ENCODE data around the gene EYA2.

DNA sequence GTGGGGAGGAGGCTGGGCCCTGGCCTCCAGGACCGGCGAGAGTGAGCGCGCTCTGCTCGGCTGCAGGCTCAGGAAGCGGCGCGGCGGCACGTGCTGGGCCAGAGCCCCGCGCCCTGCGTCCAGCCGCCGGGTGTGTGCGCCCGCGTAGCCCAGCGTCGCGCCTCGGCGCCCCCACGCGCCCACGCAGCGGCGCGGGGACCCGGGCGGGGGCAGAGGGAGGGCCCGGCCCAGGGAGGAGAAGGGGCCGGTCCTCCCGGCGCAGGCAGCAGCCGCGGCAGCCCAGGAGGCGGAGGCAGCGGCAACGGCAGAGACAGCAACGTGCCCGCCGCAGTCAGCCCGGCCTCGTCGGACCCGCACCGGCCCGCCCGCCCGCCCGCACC is at the start of gene EYA2:
- TF ChIP-seq, protein P1, sequence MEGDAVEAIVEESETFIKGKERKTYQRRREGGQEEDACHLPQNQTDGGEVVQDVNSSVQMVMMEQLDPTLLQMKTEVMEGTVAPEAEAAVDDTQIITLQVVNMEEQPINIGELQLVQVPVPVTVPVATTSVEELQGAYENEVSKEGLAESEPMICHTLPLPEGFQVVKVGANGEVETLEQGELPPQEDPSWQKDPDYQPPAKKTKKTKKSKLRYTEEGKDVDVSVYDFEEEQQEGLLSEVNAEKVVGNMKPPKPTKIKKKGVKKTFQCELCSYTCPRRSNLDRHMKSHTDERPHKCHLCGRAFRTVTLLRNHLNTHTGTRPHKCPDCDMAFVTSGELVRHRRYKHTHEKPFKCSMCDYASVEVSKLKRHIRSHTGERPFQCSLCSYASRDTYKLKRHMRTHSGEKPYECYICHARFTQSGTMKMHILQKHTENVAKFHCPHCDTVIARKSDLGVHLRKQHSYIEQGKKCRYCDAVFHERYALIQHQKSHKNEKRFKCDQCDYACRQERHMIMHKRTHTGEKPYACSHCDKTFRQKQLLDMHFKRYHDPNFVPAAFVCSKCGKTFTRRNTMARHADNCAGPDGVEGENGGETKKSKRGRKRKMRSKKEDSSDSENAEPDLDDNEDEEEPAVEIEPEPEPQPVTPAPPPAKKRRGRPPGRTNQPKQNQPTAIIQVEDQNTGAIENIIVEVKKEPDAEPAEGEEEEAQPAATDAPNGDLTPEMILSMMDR (IDR thresholded peaks at IDR 0.05), result no peak
- no peak for TF ChIP-seq POLR2A (IDR thresholded peaks at IDR 0.05)
